K562 (cell line): ENCODE results near the gene NQO2. TPM values are rescaled to one million over a fixed set of nuclear protein-coding genes. Genes with fewer than 3 reads are reported as not detected.
A peak's percentile ranks its signal among the peaks of the same experiment; 100 is the strongest.

Source experiments
- ATF7 ChIP-seq: fragments of 450-650 bp; IDR thresholded peaks from 2 replicates; pipeline ENCODE4 v1.7.1; 2014; ENCODE audit warnings: mild to moderate bottlenecking, moderate library complexity
- CCNT2 ChIP-seq: IDR thresholded peaks from 2 replicates; pipeline ENCODE4 v1.6.1; 2011; ENCODE audit warnings: borderline replicate concordance, low read depth, mild to moderate bottlenecking, moderate library complexity, mixed read lengths, low read length; ENCODE audit not compliant: insufficient read length; ENCODE audit errors: extremely low read depth
- COPS2 ChIP-seq: fragments of 450-650 bp; conservative IDR thresholded peaks from 2 replicates; pipeline ENCODE4 v1.6.1; 2016; ENCODE audit warnings: mild to moderate bottlenecking, moderate library complexity
- ETV5 ChIP-seq: sonication (generic); formaldehyde crosslinking; IDR thresholded peaks from 2 replicates; pipeline ENCODE4 v1.4.0; 2020; ENCODE audit warnings: low read depth, mild to moderate bottlenecking, missing genetic modification reagents
- GABPB1 ChIP-seq: sonication (generic); formaldehyde crosslinking; IDR thresholded peaks from 2 replicates; pipeline ENCODE4 v1.8.0; 2022; ENCODE audit warnings: mild to moderate bottlenecking, missing genetic modification reagents
- HMG20B ChIP-seq: fragments of 250-450 bp; sonication (Bioruptor Pico); IDR thresholded peaks from 2 replicates; pipeline ENCODE4 v1.5.0; 2021; ENCODE audit warnings: mild to moderate bottlenecking
- HNRNPH1 ChIP-seq: fragments of 200-400 bp; formaldehyde crosslinking; optimal IDR thresholded peaks from 2 replicates; pipeline ENCODE3; 2017; ENCODE audit warnings: low read depth, mild to moderate bottlenecking, low read length, moderate library complexity
- HOXB6 ChIP-seq: fragments of 250-450 bp; sonication (Bioruptor Pico); IDR thresholded peaks from 2 replicates; pipeline ENCODE4 v1.5.1; 2022; ENCODE audit warnings: mild to moderate bottlenecking, borderline replicate concordance
- KAT7 ChIP-seq: sonication (generic); formaldehyde crosslinking; IDR thresholded peaks from 2 replicates; pipeline ENCODE4 v1.8.0; 2022; ENCODE audit warnings: missing genetic modification reagents, mild to moderate bottlenecking, borderline replicate concordance
- MAFG ChIP-seq: fragments of 450-650 bp; conservative IDR thresholded peaks from 2 replicates; pipeline ENCODE4 v1.6.1; 2016; ENCODE audit warnings: missing genetic modification characterization, missing compliant biosample characterization
- MCM7 ChIP-seq, 2 experiments: fragments of 450-650 bp; IDR thresholded peaks; 2 replicates each; pipeline ENCODE4 v1.6.1; 2016 to 2018
- NFIC ChIP-seq: fragments of 450-650 bp; IDR thresholded peaks from 2 replicates; pipeline ENCODE4 v1.6.1; 2017; ENCODE audit warnings: mild to moderate bottlenecking, inconsistent platforms
- PCBP2 ChIP-seq: fragments of 200-400 bp; formaldehyde crosslinking; IDR thresholded peaks from 2 replicates; pipeline ENCODE4 v1.6.1; 2018; ENCODE audit warnings: low read length, low read depth, mild to moderate bottlenecking, moderate library complexity; ENCODE audit not compliant: poor library complexity, severe bottlenecking
- POLR2G ChIP-seq: fragments of 200-400 bp; formaldehyde crosslinking; IDR thresholded peaks from 2 replicates; pipeline ENCODE4 v1.6.1; 2017; ENCODE audit warnings: low read depth, mild to moderate bottlenecking, antibody characterized with exemption, low read length, moderate library complexity
- PTBP1 ChIP-seq: fragments of 200-400 bp; formaldehyde crosslinking; IDR thresholded peaks from 2 replicates; pipeline ENCODE4 v1.6.1; 2017; ENCODE audit warnings: low read depth, low read length
- RBFOX2 ChIP-seq: fragments of 200-400 bp; formaldehyde crosslinking; IDR thresholded peaks from 2 replicates; pipeline ENCODE4 v1.6.1; 2017; ENCODE audit warnings: low read depth, mild to moderate bottlenecking, low read length, moderate library complexity
- SP1 ChIP-seq: sonication (generic); formaldehyde crosslinking; IDR thresholded peaks from 2 replicates; pipeline ENCODE4 v1.8.1; 2022; ENCODE audit warnings: mild to moderate bottlenecking, missing genetic modification reagents
- TEAD2 ChIP-seq: fragments of 450-650 bp; IDR thresholded peaks from 2 replicates; pipeline ENCODE4 v1.6.1; 2016; ENCODE audit warnings: missing genetic modification characterization, control low read depth, missing compliant biosample characterization
- U2AF1 ChIP-seq: fragments of 200-400 bp; formaldehyde crosslinking; optimal IDR thresholded peaks from 2 replicates; pipeline ENCODE3; 2017; ENCODE audit warnings: mild to moderate bottlenecking, low read depth, low read length, moderate library complexity
- U2AF2 ChIP-seq: fragments of 200-400 bp; formaldehyde crosslinking; optimal IDR thresholded peaks from 2 replicates; pipeline ENCODE3; 2017; ENCODE audit warnings: low read depth, mild to moderate bottlenecking, low read length
- WHSC1 ChIP-seq: IDR thresholded peaks from one replicate; pipeline ENCODE4 v1.6.1; 2012; ENCODE audit warnings: low read length, control low read depth, inconsistent platforms
- XRCC5 ChIP-seq: fragments of 200-400 bp; formaldehyde crosslinking; IDR thresholded peaks from 2 replicates; pipeline ENCODE4 v1.6.1; 2017; ENCODE audit warnings: low read depth, mild to moderate bottlenecking, low read length
- ZNF239 ChIP-seq: fragments of 250-450 bp; sonication (Bioruptor Pico); IDR thresholded peaks from 2 replicates; pipeline ENCODE4 v1.4.0; 2020; ENCODE audit warnings: mild to moderate bottlenecking
- ZNF324 ChIP-seq: fragments of 250-450 bp; sonication (Bioruptor Pico); IDR thresholded peaks from 2 replicates; pipeline ENCODE4 v1.4.0; 2020; ENCODE audit warnings: mild to moderate bottlenecking
- ZNF696 ChIP-seq: fragments of 250-450 bp; sonication (Bioruptor Pico); conservative IDR thresholded peaks from 2 replicates; pipeline ENCODE4 v1.4.0; 2020; ENCODE audit warnings: mild to moderate bottlenecking, moderate library complexity
- polyA plus RNA-seq, 8 experiments: library from polyadenylated mRNA; depleted of rRNA in 4 of 8; stranded (reverse) in 5 of 8; unstranded in 3 of 8; fragments of >200 nt; fragmentation: Nextera tagmentation in 2 of 8; fragmentation: Illumina TruSeq in 1 of 8; extraction: Ambion mirVana in 2 of 8; extraction: Trizol in 1 of 8; gene quantifications; 2 replicates each; pipeline versions ENCODE4 v1.2.1 to v1.2.3, GENCODE V29; 2011 to 2014; ENCODE audit warnings: inconsistent platforms in 1 of 8, missing spikeins in 1 of 8
- total RNA-seq, 7 experiments: library from RNA; depleted of rRNA in 6 of 7; stranded (reverse); fragments of >200 nt in 6 of 7; fragmentation: Illumina TruSeq in 2 of 7; extraction: Trizol in 2 of 7; gene quantifications; 2 replicates each; pipeline versions ENCODE4 v1.2.1 to v1.2.3, GENCODE V29; 2011 to 2021; ENCODE audit warnings: low replicate concordance in 1 of 7
- TF ChIP-seq, protein P1 (sequence below): fragments of 250-450 bp; sonication (Bioruptor Pico); IDR thresholded peaks from 2 replicates; pipeline ENCODE4 v1.6.1; 2021; ENCODE audit warnings: mild to moderate bottlenecking
- TF ChIP-seq, protein P2 (sequence below): fragments of 450-650 bp; IDR thresholded peaks from 2 replicates; pipeline ENCODE4 v1.6.1; 2016; ENCODE audit warnings: low read depth, mild to moderate bottlenecking, moderate library complexity
- TF ChIP-seq, protein P3 (sequence below): fragments of 200-800 bp; sonication (Bioruptor generic); IDR thresholded peaks from 2 replicates; pipeline ENCODE4 v1.6.1; 2017; ENCODE audit warnings: missing genetic modification characterization, missing compliant biosample characterization

NQO2 gene
- total and polyA plus RNA-seq, 9 of the 15 experiments (the other 6 are each of a cell fraction or from before 2014, with no cell fraction given), result 54.6 to 214 (median 116) TPM

DNA sequence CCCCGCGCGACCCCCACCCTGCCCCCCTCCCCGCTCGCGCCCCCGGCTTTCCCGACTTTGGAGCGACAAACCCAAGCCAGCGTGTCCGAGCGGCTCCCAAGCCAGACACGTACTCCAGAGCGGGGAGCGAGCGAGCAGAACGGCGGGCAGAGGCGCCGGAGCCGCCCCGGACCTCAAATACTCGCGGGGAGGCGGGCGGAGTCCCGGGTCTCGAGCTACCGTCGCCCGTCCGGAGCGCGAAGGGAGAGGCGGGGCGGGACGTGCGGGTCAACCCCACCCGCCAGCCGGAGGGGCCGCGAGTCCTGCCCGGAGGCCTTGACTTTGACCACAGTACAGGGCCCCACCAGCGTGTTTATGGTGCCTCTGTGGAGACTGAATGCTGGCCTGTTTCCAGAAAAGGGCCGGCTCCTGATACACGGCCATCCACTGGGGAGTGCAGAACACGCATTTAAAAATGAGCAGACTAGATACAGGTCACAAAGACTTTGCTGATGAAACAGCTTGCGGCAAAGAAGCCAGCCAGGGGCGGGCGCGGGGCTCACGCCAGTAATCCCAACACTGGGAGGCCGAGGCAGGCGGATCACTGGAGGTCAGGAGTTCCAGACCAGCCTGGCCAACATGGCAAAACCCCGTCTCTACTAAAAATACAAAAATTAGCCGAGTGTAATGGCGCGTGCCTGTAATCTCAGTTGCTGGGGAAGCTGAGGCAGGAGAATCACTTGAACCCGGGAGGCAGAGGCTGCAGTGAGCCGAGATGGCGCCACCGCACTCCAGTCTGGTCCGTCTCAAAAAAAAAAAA lies 28.1 kb upstream of the NQO2 start, which contains the start of gene SERPINB6 (continued):
- peak; percentile 90 for TF ChIP-seq RBFOX2
- TF ChIP-seq MAFG (tag), result no peak
- TF ChIP-seq, protein P1, sequence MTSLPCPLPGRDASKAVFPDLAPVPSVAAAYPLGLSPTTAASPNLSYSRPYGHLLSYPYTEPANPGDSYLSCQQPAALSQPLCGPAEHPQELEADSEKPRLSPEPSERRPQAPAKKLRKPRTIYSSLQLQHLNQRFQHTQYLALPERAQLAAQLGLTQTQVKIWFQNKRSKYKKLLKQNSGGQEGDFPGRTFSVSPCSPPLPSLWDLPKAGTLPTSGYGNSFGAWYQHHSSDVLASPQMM (CRISPR knock-in tag), result no peak
- TF ChIP-seq HOXB6 (CRISPR knock-in tag), result no peak
- TF ChIP-seq, protein P2, sequence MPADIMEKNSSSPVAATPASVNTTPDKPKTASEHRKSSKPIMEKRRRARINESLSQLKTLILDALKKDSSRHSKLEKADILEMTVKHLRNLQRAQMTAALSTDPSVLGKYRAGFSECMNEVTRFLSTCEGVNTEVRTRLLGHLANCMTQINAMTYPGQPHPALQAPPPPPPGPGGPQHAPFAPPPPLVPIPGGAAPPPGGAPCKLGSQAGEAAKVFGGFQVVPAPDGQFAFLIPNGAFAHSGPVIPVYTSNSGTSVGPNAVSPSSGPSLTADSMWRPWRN, result 0 out of 2 replicates have a peak, but pooled peaks have one; percentile 14
- peak; percentile 92 for TF ChIP-seq POLR2G
- TF ChIP-seq HNRNPH1, result no peak
- no peak for TF ChIP-seq PTBP1
- TF ChIP-seq ZNF324, result no peak
- no peak for TF ChIP-seq COPS2
- 0 out of 2 replicates have a peak, but pooled peaks have one; percentile 94 for TF ChIP-seq KAT7 (CRISPR knock-in tag)
- peak; percentile 62 for TF ChIP-seq ATF7
- TF ChIP-seq CCNT2, result no peak
- TF ChIP-seq TEAD2, result no peak
- no peak for TF ChIP-seq U2AF2
- TF ChIP-seq GABPB1, result peak; percentile 63
- TF ChIP-seq MCM7 (IDR thresholded peaks at IDR 0.05), result no peak
- TF ChIP-seq XRCC5, result no peak
- TF ChIP-seq ZNF239 (CRISPR knock-in tag), result no peak
- TF ChIP-seq ETV5 (CRISPR knock-in tag), result no peak
- TF ChIP-seq NFIC, result peak; percentile 93
- TF ChIP-seq U2AF1, result no peak
- TF ChIP-seq SP1 (CRISPR knock-in tag), result peak; percentile 50; the same call in 1 of the 2 replicates
- TF ChIP-seq HMG20B (CRISPR knock-in tag), result no peak
- no peak for TF ChIP-seq WHSC1
- TF ChIP-seq, protein P3, sequence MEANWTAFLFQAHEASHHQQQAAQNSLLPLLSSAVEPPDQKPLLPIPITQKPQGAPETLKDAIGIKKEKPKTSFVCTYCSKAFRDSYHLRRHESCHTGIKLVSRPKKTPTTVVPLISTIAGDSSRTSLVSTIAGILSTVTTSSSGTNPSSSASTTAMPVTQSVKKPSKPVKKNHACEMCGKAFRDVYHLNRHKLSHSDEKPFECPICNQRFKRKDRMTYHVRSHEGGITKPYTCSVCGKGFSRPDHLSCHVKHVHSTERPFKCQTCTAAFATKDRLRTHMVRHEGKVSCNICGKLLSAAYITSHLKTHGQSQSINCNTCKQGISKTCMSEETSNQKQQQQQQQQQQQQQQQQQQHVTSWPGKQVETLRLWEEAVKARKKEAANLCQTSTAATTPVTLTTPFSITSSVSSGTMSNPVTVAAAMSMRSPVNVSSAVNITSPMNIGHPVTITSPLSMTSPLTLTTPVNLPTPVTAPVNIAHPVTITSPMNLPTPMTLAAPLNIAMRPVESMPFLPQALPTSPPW (CRISPR knock-in tag), result peak; percentile 93
- TF ChIP-seq ZNF696 (CRISPR knock-in tag), result no peak
- no peak for TF ChIP-seq PCBP2
